HepG2 (cell line): ENCODE measurements around the gene DOCK10.

Experiments
- ARNTL ChIP-seq: sonication (generic); formaldehyde crosslinking; IDR thresholded peaks from 2 replicates; pipeline ENCODE4 v1.4.0; 2020; ENCODE audit warnings: mild to moderate bottlenecking, missing genetic modification reagents
- CREB1 ChIP-seq, 2 experiments: fragments of 450-650 bp in 1 of 2; IDR thresholded peaks; 2 replicates each; pipeline ENCODE4 v1.6.1; 2016 to 2017; ENCODE audit warnings: control low read depth in 1 of 2, mild to moderate bottlenecking in 1 of 2, missing compliant biosample characterization in 1 of 2, missing genetic modification characterization in 1 of 2
- FOSL1 ChIP-seq: sonication (generic); formaldehyde crosslinking; IDR thresholded peaks from 2 replicates; pipeline ENCODE4 v1.9.0; 2021; ENCODE audit warnings: missing genetic modification reagents, borderline replicate concordance
- FOXO4 ChIP-seq: sonication (generic); formaldehyde crosslinking; conservative IDR thresholded peaks from 2 replicates; pipeline ENCODE4 v1.8.1; 2023; ENCODE audit warnings: missing genetic modification reagents
- NFIC ChIP-seq: IDR thresholded peaks from 2 replicates; pipeline ENCODE4 v1.6.1; 2012; ENCODE audit warnings: mild to moderate bottlenecking, low read length, inconsistent platforms
- NR2F6 ChIP-seq, 2 experiments: IDR thresholded peaks; 2 replicates each; pipeline ENCODE4 v1.6.1; 2016; ENCODE audit warnings: antibody characterized with exemption in 1 of 2, mild to moderate bottlenecking in 1 of 2
- PHF21A ChIP-seq: sonication (generic); formaldehyde crosslinking; IDR thresholded peaks from 2 replicates; pipeline ENCODE4 v1.5.0; 2020; ENCODE audit warnings: mild to moderate bottlenecking, missing genetic modification reagents
- SNRNP70 ChIP-seq: fragments of 200-400 bp; formaldehyde crosslinking; IDR thresholded peaks from 2 replicates; pipeline ENCODE4 v1.6.1; 2017; ENCODE audit warnings: mild to moderate bottlenecking, low read depth, low read length, moderate library complexity
- SP5 ChIP-seq: IDR thresholded peaks from 2 replicates; pipeline ENCODE4 v1.6.1; 2016; ENCODE audit warnings: low read depth, borderline replicate concordance
- THAP11 ChIP-seq: IDR thresholded peaks from 2 replicates; pipeline ENCODE4 v1.6.1; 2016; ENCODE audit warnings: missing biosample characterization, missing genetic modification reagents
- ZNF343 ChIP-seq: sonication (generic); formaldehyde crosslinking; IDR thresholded peaks from 2 replicates; pipeline ENCODE4 v1.4.0; 2020; ENCODE audit warnings: mild to moderate bottlenecking, missing genetic modification reagents
- TF ChIP-seq, protein P1 (sequence below): fragments of 450-650 bp; IDR thresholded peaks from 2 replicates; pipeline ENCODE4 v1.6.1; 2017; ENCODE audit warnings: mild to moderate bottlenecking

DNA sequence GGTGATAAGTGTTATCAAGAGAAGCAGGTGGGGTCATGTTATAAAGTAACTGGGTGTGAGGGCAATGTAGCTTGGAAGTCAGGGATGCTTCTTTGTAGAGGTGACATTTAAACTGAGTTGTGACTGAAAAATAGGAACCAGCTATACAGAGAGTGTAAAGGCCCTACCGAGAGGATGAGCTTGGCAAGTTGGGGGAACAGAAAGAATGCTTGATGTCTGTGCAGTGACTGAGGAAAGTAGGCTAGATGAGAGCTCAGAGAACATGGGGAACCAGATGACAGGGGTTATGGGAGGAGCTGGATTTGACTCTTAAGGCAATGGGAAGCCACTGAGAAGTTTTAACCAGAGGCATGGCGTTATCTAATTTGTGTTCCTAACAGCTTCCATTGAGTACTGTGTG lies 115.3 kb downstream of the DOCK10 start:
- TF ChIP-seq NFIC (no peak), CREB1 (IDR thresholded peaks at IDR 0.05) (no peak), CREB1 (CRISPR knock-in tag; IDR thresholded peaks at IDR 0.05) (no peak), PHF21A (CRISPR knock-in tag) (no peak), ARNTL (CRISPR knock-in tag) (no peak), ZNF343 (no peak), NR2F6 (IDR thresholded peaks at IDR 0.05) (no peak), NR2F6 (CRISPR knock-in tag; IDR thresholded peaks at IDR 0.05) (no peak), FOXO4 (CRISPR knock-in tag) (no peak), THAP11 (CRISPR knock-in tag) (no peak), SNRNP70 (no peak), FOSL1 (CRISPR knock-in tag) (no peak), SP5 (CRISPR knock-in tag) (no peak)
- TF ChIP-seq, protein P1, sequence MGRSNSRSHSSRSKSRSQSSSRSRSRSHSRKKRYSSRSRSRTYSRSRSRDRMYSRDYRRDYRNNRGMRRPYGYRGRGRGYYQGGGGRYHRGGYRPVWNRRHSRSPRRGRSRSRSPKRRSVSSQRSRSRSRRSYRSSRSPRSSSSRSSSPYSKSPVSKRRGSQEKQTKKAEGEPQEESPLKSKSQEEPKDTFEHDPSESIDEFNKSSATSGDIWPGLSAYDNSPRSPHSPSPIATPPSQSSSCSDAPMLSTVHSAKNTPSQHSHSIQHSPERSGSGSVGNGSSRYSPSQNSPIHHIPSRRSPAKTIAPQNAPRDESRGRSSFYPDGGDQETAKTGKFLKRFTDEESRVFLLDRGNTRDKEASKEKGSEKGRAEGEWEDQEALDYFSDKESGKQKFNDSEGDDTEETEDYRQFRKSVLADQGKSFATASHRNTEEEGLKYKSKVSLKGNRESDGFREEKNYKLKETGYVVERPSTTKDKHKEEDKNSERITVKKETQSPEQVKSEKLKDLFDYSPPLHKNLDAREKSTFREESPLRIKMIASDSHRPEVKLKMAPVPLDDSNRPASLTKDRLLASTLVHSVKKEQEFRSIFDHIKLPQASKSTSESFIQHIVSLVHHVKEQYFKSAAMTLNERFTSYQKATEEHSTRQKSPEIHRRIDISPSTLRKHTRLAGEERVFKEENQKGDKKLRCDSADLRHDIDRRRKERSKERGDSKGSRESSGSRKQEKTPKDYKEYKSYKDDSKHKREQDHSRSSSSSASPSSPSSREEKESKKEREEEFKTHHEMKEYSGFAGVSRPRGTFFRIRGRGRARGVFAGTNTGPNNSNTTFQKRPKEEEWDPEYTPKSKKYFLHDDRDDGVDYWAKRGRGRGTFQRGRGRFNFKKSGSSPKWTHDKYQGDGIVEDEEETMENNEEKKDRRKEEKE: no peak
